GM12891 (cell line): Measurements from ENCODE around the gene RNLS.

ENCODE experiments used
- PAX5 ChIP-seq: IDR thresholded peaks from 2 replicates; pipeline ENCODE4 v1.6.1; 2011; ENCODE audit warnings: low read length, moderate library complexity, mild to moderate bottlenecking; ENCODE audit not compliant: insufficient read depth, severe bottlenecking
- POLR2A ChIP-seq: IDR thresholded peaks from 2 replicates; pipeline ENCODE4 v1.6.1; 2011; ENCODE audit warnings: low read depth, low read length, control low read depth
- POLR2AphosphoS5 ChIP-seq: IDR thresholded peaks from 2 replicates; pipeline ENCODE4 v1.6.1; 2011; ENCODE audit warnings: low read depth, low read length, control low read depth
- POU2F2 ChIP-seq: IDR thresholded peaks from 2 replicates; pipeline ENCODE4 v1.6.1; 2011; ENCODE audit warnings: low read depth, mild to moderate bottlenecking, control low read depth, low read length, moderate library complexity
- SPI1 ChIP-seq: IDR thresholded peaks from 2 replicates; pipeline ENCODE4 v1.6.1; 2011; ENCODE audit warnings: low read depth, low read length, control low read depth
- TAF1 ChIP-seq: IDR thresholded peaks from 2 replicates; pipeline ENCODE4 v1.6.1; 2011; ENCODE audit warnings: low read depth, low read length, control low read depth

DNA sequence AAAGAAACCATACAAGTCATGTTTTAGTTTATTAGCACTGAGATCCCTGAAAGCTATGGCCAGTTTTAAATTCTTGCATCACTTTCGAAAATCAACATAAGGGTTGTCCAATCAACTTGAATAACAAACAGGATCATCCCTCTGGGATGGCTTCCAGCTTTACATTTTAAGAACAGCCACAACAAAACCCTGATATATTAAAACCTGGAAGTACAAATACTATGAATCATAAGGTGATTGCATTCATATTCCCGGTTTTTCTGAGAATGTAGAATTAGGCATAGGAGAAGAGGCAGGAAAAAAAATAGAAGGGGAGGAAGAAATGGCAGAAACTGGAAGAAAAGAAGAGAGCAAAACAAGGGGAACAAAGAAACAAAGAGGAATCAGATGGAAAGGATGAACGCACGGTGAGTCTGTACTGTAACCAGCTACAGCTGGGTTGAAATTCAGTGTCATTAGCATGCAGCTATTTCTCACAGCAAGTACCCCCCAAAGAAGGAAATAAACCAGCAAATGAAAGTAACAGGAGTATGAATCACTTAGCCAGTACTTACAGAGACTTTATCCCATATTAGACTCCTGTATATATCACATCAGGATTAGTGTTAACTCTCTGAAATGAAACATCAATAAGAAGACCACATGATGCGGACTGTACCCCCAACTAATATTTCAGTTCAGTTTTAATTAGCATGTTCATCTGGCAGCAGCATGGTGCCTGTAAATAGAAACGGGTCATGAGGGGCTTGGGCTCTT, 301.3 kb downstream of the RNLS start:
- TF ChIP-seq TAF1 (no peak), POLR2A (no peak), POLR2AphosphoS5 (no peak), SPI1 (no peak), PAX5 (no peak), POU2F2 (no peak)
